ENCODE measurements around the gene RPAP3. TPM values are rescaled to one million over a fixed set of nuclear protein-coding genes. Genes with fewer than 3 reads are reported as not detected.

The RPAP3 gene
- total and polyA plus RNA-seq, 7 experiments from 2014 or later: 28.5 to 51.3 (median 43.9) TPM

DNA sequence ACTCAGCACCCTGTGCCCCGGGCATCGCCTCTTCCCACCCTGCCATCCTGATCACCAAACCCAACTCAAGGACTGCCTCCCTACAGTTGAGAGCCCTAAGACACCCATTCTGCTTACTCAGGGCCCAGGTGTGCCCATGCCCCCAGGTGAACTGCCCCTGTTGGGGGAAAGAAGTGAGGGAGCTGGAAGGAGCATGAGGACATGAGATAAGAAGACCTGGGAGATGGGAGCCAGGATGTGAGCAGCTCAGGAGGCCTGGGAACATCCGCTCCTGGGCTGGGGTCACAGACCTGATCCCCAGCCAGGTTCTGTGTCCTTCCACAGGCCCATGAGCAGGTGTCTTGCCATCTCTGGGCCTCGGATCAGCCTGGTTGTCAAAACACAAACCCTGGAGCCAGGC, 46.3 kb upstream of the RPAP3 start:
- CTCF ChIA-PET: interaction anchor here (1.7 kb wide), 1 partner anchor 9 kb away, joined by 8 read pairs; no protein-coding TSS in a partner anchor

GRCh38 chr12:47751561-47751960, 45.7 kb upstream of the RPAP3 start:
- peaks cover 0 to 20% (median 0%) of the 10 kb centered on the region in 7 donors for H3K4me1 Mint-ChIP-seq
- no peaks in the 10 kb centered on the region for H3K9me3 Mint-ChIP-seq
- H3K27me3 ChIP-seq (ENCODE audit: control insufficient read depth in 2 of 2, insufficient read depth in 2 of 2, low read length in 2 of 2): no peaks in the 10 kb centered on the region
- no peak for ATAC-seq
- H3K9me3 ChIP-seq (ENCODE audit: control insufficient read depth in 2 of 3, low read length in 3 of 3): no peaks in the 10 kb centered on the region
- no peaks in the 10 kb centered on the region for H3K4me1 ChIP-seq (ENCODE audit: control insufficient read depth in 2 of 2, insufficient read depth in 2 of 2, low read length in 2 of 2)
- POLR2A ChIA-PET: no interaction called here
- intact Hi-C loops (cut with micrococcal nuclease): no loop called here
- H3K36me3 ChIP-seq (ENCODE audit: control insufficient read depth in 2 of 3, insufficient read depth in 3 of 3, low read length in 3 of 3): no peaks in the 10 kb centered on the region
- H3K27ac ChIP-seq (ENCODE audit: low read depth, low read length): no peak overlapping the region
- CTCF ChIA-PET: interaction anchor here (1.7 kb wide), 1 partner anchor 9 kb away, joined by 8 read pairs; no protein-coding TSS in a partner anchor
- no peak for DNase-seq
- H3K4me3 Mint-ChIP-seq: no peak overlapping the region
- peaks cover 0 to 4% (median 0%) of the 10 kb centered on the region in 5 donors for H3K27me3 Mint-ChIP-seq
- H3K27ac Mint-ChIP-seq: no peak overlapping the region
- H3K36me3 Mint-ChIP-seq: no peaks in the 10 kb centered on the region
- no peak overlapping the region for H3K4me3 ChIP-seq (ENCODE audit: low read length)

More for the DNA sequence above, 46.3 kb upstream of the RPAP3 start:
- H3K4me1 ChIP-seq (ENCODE audit: control insufficient read depth in 2 of 2, insufficient read depth in 2 of 2, low read length in 2 of 2): no peaks in the 10 kb centered on the region
- peaks cover 0 to 21% (median under 1%) of the 10 kb centered on the region in 7 donors for H3K4me1 Mint-ChIP-seq
- H3K9me3 ChIP-seq (ENCODE audit: control insufficient read depth in 2 of 3, low read length in 3 of 3): no peaks in the 10 kb centered on the region
- no peak overlapping the region for H3K4me3 ChIP-seq (ENCODE audit: low read length)
- ATAC-seq (no peak), DNase-seq (no peak)
- no peak overlapping the region for H3K27ac ChIP-seq (ENCODE audit: low read depth, low read length)
- H3K4me3 Mint-ChIP-seq: no peak overlapping the region
- H3K9me3 Mint-ChIP-seq: no peaks in the 10 kb centered on the region
- H3K36me3 Mint-ChIP-seq: no peaks in the 10 kb centered on the region
- H3K36me3 ChIP-seq (ENCODE audit: control insufficient read depth in 2 of 3, insufficient read depth in 3 of 3, low read length in 3 of 3): no peaks in the 10 kb centered on the region
- POLR2A ChIA-PET: interaction anchor here (1.1 kb wide), 1 partner anchor 14 kb away, joined by 3 read pairs; no protein-coding TSS in a partner anchor
- intact Hi-C loops (cut with micrococcal nuclease): no loop called here
- H3K27me3 Mint-ChIP-seq: peaks cover 0 to 4% (median 0%) of the 10 kb centered on the region in 5 donors
- no peak overlapping the region for H3K27ac Mint-ChIP-seq
- H3K27me3 ChIP-seq (ENCODE audit: control insufficient read depth in 2 of 2, insufficient read depth in 2 of 2, low read length in 2 of 2): no peaks in the 10 kb centered on the region

- H3K9me3 Mint-ChIP-seq: no peaks in the 10 kb centered on the region
- Histone ChIP-seq H3K9me3 (ENCODE audit: control insufficient read depth in 2 of 3, low read length in 3 of 3) (no peaks in the 10 kb centered on the region), H3K27ac (ENCODE audit: low read depth, low read length) (no peak overlapping the region), H3K27me3 (ENCODE audit: control insufficient read depth in 2 of 2, insufficient read depth in 2 of 2, low read length in 2 of 2) (no peaks in the 10 kb centered on the region), H3K4me3 (ENCODE audit: low read length) (no peak overlapping the region), H3K36me3 (ENCODE audit: control insufficient read depth in 2 of 3, insufficient read depth in 3 of 3, low read length in 3 of 3) (no peaks in the 10 kb centered on the region), H3K4me1 (ENCODE audit: control insufficient read depth in 2 of 2, insufficient read depth in 2 of 2, low read length in 2 of 2) (no peaks in the 10 kb centered on the region)
- peaks cover 0 to 14% (median 0%) of the 10 kb centered on the region in 7 donors for H3K4me1 Mint-ChIP-seq
- CTCF ChIA-PET: no interaction called here
- H3K36me3 Mint-ChIP-seq: no peaks in the 10 kb centered on the region
- H3K27ac Mint-ChIP-seq: no peak overlapping the region
- peaks cover 0 to 4% (median 0%) of the 10 kb centered on the region in 5 donors for H3K27me3 Mint-ChIP-seq
- intact Hi-C loops (cut with micrococcal nuclease): no loop called here
- POLR2A ChIA-PET: no interaction called here
- DNase-seq: no peak
- ATAC-seq: no peak
- H3K4me3 Mint-ChIP-seq: no peak overlapping the region
Measured at GRCh38 chr12:47750916-47751470, 45.2 kb upstream of the RPAP3 start.

DNA sequence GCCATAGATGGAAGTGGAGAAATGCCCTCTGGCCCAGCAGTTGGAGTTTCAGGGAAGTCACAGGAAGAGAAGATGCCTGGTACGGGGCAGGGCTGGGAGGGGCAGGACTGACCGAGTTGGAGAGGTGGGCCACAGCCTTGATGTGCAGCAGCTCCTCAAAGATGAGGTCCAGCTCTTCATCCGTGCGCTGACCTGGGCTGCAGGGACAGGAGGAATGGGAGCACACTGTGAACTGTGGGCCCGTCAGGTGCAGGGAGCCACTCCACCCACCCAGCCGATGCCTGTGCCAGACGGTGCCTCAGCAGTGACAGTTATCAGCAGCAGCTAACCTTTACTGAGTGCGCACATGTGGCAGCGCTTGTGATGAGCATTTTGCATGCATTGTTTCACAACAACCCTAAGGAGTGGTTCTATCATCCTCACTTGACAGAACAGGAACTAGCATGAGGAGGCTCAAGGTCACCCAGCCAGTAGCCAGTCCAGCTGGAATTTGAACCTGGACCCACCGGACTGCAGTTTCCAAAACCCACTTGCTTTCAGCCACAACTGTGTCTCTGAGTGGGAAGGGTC, 44.5 kb upstream of the RPAP3 start:
- Histone ChIP-seq H3K27ac (ENCODE audit: low read depth, low read length) (no peak overlapping the region), H3K27me3 (ENCODE audit: control insufficient read depth in 2 of 2, insufficient read depth in 2 of 2, low read length in 2 of 2) (no peaks in the 10 kb centered on the region), H3K36me3 (ENCODE audit: control insufficient read depth in 2 of 3, insufficient read depth in 3 of 3, low read length in 3 of 3) (no peaks in the 10 kb centered on the region), H3K4me1 (ENCODE audit: control insufficient read depth in 2 of 2, insufficient read depth in 2 of 2, low read length in 2 of 2) (no peaks in the 10 kb centered on the region), H3K9me3 (ENCODE audit: control insufficient read depth in 2 of 3, low read length in 3 of 3) (no peaks in the 10 kb centered on the region), H3K4me3 (ENCODE audit: low read length) (no peak overlapping the region)
- no peak overlapping the region for H3K4me3 Mint-ChIP-seq
- H3K36me3 Mint-ChIP-seq: no peaks in the 10 kb centered on the region
- ChIA-PET POLR2A (no interaction called here), CTCF (no interaction called here)
- H3K4me1 Mint-ChIP-seq: peaks cover 0 to 8% (median 0%) of the 10 kb centered on the region in 7 donors
- no peaks in the 10 kb centered on the region for H3K9me3 Mint-ChIP-seq
- H3K27me3 Mint-ChIP-seq: peaks cover 0 to 9% (median 0%) of the 10 kb centered on the region in 5 donors
- intact Hi-C loops (cut with micrococcal nuclease): no loop called here
- DNase-seq: no peak
- ATAC-seq: peak; percentile 59
- no peak overlapping the region for H3K27ac Mint-ChIP-seq

- no peak for DNase-seq
- H3K4me3 ChIP-seq (ENCODE audit: low read length): no peak overlapping the region
- ATAC-seq: no peak
- H3K9me3 Mint-ChIP-seq: peaks cover 0 to 4% (median 0%) of the 10 kb centered on the region in 11 donors
- peak overlapping the region in 2 of 9 donors; percentile 65 to 78 for H3K27ac Mint-ChIP-seq
- H3K36me3 Mint-ChIP-seq: no peaks in the 10 kb centered on the region
- intact Hi-C loops (cut with micrococcal nuclease): no loop called here
- no peaks in the 10 kb centered on the region for H3K9me3 ChIP-seq (ENCODE audit: control insufficient read depth in 2 of 3, low read length in 3 of 3)
- CTCF ChIA-PET: interaction anchor here (0.8 to 10.3 kb wide), 2 partner anchors 17 to 89 kb away, joined by 3 to 330 read pairs; no protein-coding TSS in a partner anchor
- no peaks in the 10 kb centered on the region for H3K27me3 ChIP-seq (ENCODE audit: control insufficient read depth in 2 of 2, insufficient read depth in 2 of 2, low read length in 2 of 2)
- no peak overlapping the region for H3K4me3 Mint-ChIP-seq
- H3K4me1 ChIP-seq (ENCODE audit: control insufficient read depth in 2 of 2, insufficient read depth in 2 of 2, low read length in 2 of 2): no peaks in the 10 kb centered on the region
- peaks cover 0 to 6% (median 3%) of the 10 kb centered on the region in 7 donors for H3K4me1 Mint-ChIP-seq
- peaks cover 0 to 17% (median 0%) of the 10 kb centered on the region in 5 donors for H3K27me3 Mint-ChIP-seq
- POLR2A ChIA-PET: no interaction called here
- H3K36me3 ChIP-seq (ENCODE audit: control insufficient read depth in 2 of 3, insufficient read depth in 3 of 3, low read length in 3 of 3): no peaks in the 10 kb centered on the region
- H3K27ac ChIP-seq (ENCODE audit: low read depth, low read length): no peak overlapping the region
Measured at GRCh38 chr12:47748899-47749298, 43.1 kb upstream of the RPAP3 start.

DNA sequence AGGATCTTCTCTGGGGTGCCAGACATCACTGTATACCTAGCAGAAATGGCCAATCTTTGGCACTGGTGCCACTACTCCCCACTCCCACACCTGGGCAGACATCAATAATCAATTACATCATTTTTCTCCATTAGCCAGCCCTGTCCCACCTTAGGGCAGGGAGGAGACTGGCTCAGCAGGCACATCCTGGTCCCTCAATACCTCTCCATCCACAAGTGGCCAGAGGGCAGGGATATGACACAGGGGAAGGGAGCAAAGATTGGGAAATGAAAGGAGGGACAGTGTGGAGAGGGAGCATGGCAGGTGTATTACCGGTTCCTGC, 42.6 kb upstream of the RPAP3 start:
- Histone ChIP-seq H3K27me3 (ENCODE audit: control insufficient read depth in 2 of 2, insufficient read depth in 2 of 2, low read length in 2 of 2) (no peaks in the 10 kb centered on the region), H3K36me3 (ENCODE audit: control insufficient read depth in 2 of 3, insufficient read depth in 3 of 3, low read length in 3 of 3) (no peaks in the 10 kb centered on the region), H3K4me3 (ENCODE audit: low read length) (no peak overlapping the region), H3K27ac (ENCODE audit: low read depth, low read length) (no peak overlapping the region), H3K4me1 (ENCODE audit: control insufficient read depth in 2 of 2, insufficient read depth in 2 of 2, low read length in 2 of 2) (no peaks in the 10 kb centered on the region), H3K9me3 (ENCODE audit: control insufficient read depth in 2 of 3, low read length in 3 of 3) (no peaks in the 10 kb centered on the region)
- intact Hi-C loops (cut with micrococcal nuclease): no loop called here
- H3K4me3 Mint-ChIP-seq: no peak overlapping the region
- CTCF ChIA-PET: interaction anchor here (10.3 kb wide), 1 partner anchor 89 kb away, joined by 330 read pairs; no protein-coding TSS in a partner anchor
- POLR2A ChIA-PET: no interaction called here
- ATAC-seq (no peak), DNase-seq (no peak)
- peaks cover 0 to 18% (median 0%) of the 10 kb centered on the region in 5 donors for H3K27me3 Mint-ChIP-seq
- H3K27ac Mint-ChIP-seq: no peak overlapping the region
- peaks cover 0 to 9% (median 5%) of the 10 kb centered on the region in 7 donors for H3K4me1 Mint-ChIP-seq
- peaks cover 0 to 4% (median 0%) of the 10 kb centered on the region in 11 donors for H3K9me3 Mint-ChIP-seq
- H3K36me3 Mint-ChIP-seq: no peaks in the 10 kb centered on the region

All from naive thymus-derived CD4-positive, alpha-beta T cell (primary cell).